Neural cell (in vitro differentiated cells): ENCODE data around the gene C11orf21.

Experiments
- CTCF ChIP-seq: fragments of 450-650 bp; IDR thresholded peaks from 2 replicates; pipeline ENCODE4 v1.5.1; 2014; ENCODE audit warnings: antibody characterized with exemption, mild to moderate bottlenecking, moderate library complexity; ENCODE audit not compliant: poor library complexity, severe bottlenecking
- EP300 ChIP-seq: fragments of 450-650 bp; conservative IDR thresholded peaks from 2 replicates; pipeline ENCODE4 v1.6.1; 2014; ENCODE audit warnings: antibody characterized with exemption, mild to moderate bottlenecking, moderate library complexity; ENCODE audit not compliant: poor library complexity, severe bottlenecking
- EZH2 ChIP-seq: fragments of 200-600, 300-800 bp; shearing (Covaris generic), sonication (generic); IDR thresholded peaks from 2 replicates; pipeline ENCODE4 v1.6.1; 2014; ENCODE audit warnings: antibody characterized with exemption, low read length, borderline replicate concordance, mild to moderate bottlenecking; ENCODE audit not compliant: insufficient read depth, poor library complexity, severe bottlenecking
- MXI1 ChIP-seq: fragments of 450-650 bp; conservative IDR thresholded peaks from 2 replicates; pipeline ENCODE4 v1.6.1; 2014; ENCODE audit warnings: antibody characterized with exemption, mild to moderate bottlenecking; ENCODE audit not compliant: poor library complexity, severe bottlenecking
- POLR2AphosphoS5 ChIP-seq: IDR thresholded peaks from 2 replicates; pipeline ENCODE4 v1.6.1; 2012
- RAD21 ChIP-seq: fragments of 450-650 bp; conservative IDR thresholded peaks from 2 replicates; pipeline ENCODE4 v1.6.1; 2014; ENCODE audit warnings: antibody characterized with exemption, mild to moderate bottlenecking, moderate library complexity
- REST ChIP-seq: IDR thresholded peaks from 2 replicates; pipeline ENCODE4 v1.6.1; 2012; ENCODE audit warnings: borderline replicate concordance
- SMC3 ChIP-seq: fragments of 450-650 bp; conservative IDR thresholded peaks from 2 replicates; pipeline ENCODE4 v1.6.1; 2014; ENCODE audit warnings: antibody characterized with exemption, mild to moderate bottlenecking, moderate library complexity; ENCODE audit not compliant: poor library complexity
- TAF1 ChIP-seq: IDR thresholded peaks from 2 replicates; pipeline ENCODE4 v1.6.1; 2012; ENCODE audit warnings: low read depth

GRCh38 chr11:2256293-2256913 is 45.3 kb downstream of the C11orf21 start:
- no peak for TF ChIP-seq RAD21
- no peak for TF ChIP-seq EZH2
- TF ChIP-seq CTCF: no peak
- no peak for TF ChIP-seq EP300
- TF ChIP-seq SMC3: no peak
- no peak for TF ChIP-seq TAF1
- TF ChIP-seq REST: no peak
- no peak for TF ChIP-seq POLR2AphosphoS5
- no peak for TF ChIP-seq MXI1
